GM18909 (cell line): Measurements from ENCODE around the gene INS.
"Not testable (repeated sequence)": the region's sequence is repeated elsewhere in the genome, so short reads cannot be mapped to it uniquely, and the experiment has no call there.

ENCODE experiments used
- ATAC-seq: cut with Tn5 transposase; IDR thresholded peaks from one replicate; pipeline ENCODE4 v1.9.1; 2021; ENCODE audit warnings: mild to moderate bottlenecking; ENCODE audit not compliant: unreplicated experiment, poor library complexity

Gene INS

GRCh38 chr11:2124736-2125484, 36.1 kb downstream of the INS start:
- ATAC-seq = not testable (repeated sequence)

- ATAC-seq = no peak
These were observed 37.4 kb downstream of the INS start for GRCh38 chr11:2123628-2123960.

- ATAC-seq = no peak
These were observed 37.9 kb downstream of the INS start for GRCh38 chr11:2122907-2123627.

GRCh38 chr11:2122222-2122906, 38.6 kb downstream of the INS start:
- no peak for ATAC-seq

GRCh38 chr11:2121227-2122130, 39.5 kb downstream of the INS start:
- no peak for ATAC-seq

- ATAC-seq = no peak
These were observed 40.5 kb downstream of the INS start for GRCh38 chr11:2120359-2121100.

GRCh38 chr11:2118677-2119076, 42.3 kb downstream of the INS start:
- ATAC-seq = no peak

GRCh38 chr11:2116680-2117079, 44.3 kb downstream of the INS start:
- no peak for ATAC-seq

- no peak for ATAC-seq
These were observed 45.7 kb downstream of the INS start for GRCh38 chr11:2115308-2115707.

GRCh38 chr11:2114430-2115241, 46.4 kb downstream of the INS start:
- no peak for ATAC-seq

- ATAC-seq = no peak
These were observed 47.2 kb downstream of the INS start for GRCh38 chr11:2113776-2114175.

GRCh38 chr11:2110521-2110920, 50.5 kb downstream of the INS start:
- no peak for ATAC-seq
